ENCODE measurements around the gene B3GALT6.

B3GALT6 gene

DNA sequence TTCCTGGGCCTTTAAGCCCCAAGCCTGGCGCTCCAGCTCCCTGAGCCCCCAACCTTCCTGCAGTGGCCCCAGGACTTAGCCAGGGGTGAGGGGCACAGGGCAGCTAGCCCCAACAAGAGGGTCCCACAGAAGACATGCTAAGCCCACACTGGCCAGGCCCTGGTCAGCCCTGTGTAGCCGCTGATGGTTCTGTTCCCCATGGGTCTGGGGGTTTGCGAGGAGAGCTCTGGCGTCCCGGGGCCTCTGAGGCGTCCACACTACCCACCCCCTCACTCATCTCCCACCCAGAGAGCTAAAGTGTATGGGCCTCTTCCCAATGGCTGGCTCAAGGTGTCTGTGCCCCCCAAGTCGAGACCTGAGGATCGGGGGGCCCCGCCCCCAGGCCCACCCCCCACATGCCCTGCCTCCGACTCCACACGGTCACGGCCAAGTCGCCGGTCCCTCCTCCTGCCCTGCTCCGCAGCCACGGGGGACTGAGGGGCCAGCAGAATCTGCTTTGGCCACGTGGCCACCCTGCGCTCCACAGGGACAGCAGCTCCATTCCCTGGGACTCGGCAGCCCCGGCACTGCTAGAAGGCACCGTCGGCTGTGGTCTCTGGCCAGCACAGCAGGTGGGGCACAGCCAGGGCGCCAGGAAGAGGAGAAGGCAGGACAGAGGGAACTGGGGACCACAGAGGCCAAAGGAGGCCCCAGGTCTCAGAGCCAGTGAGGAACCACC, 33.5 kb upstream of the B3GALT6 start:
- no peak for DNase-seq (ENCODE audit: low read depth)
- no peak overlapping the region for H3K4me3 ChIP-seq (ENCODE audit: control insufficient read depth, low read depth, low read length)
- TF ChIP-seq, protein P1, sequence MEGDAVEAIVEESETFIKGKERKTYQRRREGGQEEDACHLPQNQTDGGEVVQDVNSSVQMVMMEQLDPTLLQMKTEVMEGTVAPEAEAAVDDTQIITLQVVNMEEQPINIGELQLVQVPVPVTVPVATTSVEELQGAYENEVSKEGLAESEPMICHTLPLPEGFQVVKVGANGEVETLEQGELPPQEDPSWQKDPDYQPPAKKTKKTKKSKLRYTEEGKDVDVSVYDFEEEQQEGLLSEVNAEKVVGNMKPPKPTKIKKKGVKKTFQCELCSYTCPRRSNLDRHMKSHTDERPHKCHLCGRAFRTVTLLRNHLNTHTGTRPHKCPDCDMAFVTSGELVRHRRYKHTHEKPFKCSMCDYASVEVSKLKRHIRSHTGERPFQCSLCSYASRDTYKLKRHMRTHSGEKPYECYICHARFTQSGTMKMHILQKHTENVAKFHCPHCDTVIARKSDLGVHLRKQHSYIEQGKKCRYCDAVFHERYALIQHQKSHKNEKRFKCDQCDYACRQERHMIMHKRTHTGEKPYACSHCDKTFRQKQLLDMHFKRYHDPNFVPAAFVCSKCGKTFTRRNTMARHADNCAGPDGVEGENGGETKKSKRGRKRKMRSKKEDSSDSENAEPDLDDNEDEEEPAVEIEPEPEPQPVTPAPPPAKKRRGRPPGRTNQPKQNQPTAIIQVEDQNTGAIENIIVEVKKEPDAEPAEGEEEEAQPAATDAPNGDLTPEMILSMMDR (IDR thresholded peaks at IDR 0.05; ENCODE audit: control insufficient read depth, insufficient read depth, low read depth, low read length, missing control alignments) = no peak

DNA sequence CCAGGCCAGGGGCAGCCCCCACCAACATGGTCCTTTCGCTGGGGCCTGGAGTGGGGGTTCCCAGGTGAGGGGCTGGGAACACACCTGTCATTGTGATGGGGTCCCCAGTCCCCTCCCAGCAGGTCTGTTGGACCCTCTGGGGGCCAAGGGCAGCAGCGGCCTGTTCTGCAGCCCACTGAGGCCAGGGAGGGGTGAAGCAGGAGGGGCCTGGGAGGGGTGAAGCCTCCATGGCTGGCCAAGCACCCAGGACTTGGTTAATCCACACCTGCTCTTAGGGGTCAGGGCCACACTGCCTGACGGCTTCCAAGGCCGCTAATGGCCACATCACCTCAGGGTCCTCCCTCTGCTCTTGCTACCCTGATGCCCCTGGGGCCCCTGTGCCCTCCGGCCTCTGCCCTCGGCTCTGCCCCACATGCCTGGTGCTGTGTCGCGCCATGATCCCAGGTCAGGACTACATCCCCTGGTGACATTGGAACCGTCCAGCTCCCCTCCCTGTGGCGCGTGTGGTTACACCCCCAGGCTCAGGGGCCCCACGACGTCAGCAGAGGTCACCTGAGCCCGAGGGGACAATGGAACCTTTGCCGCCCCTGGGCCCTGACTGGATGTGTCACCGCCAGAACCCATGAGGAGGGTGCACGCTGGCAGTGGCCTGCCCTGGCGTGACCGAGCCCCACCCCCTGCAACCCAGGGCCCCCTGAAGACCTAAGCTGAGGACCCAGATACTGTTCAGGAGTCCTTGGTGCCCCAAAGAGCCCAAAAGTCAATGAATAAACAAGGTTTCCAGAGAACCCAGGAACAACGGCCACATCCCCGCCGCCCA, 32.7 kb upstream of the B3GALT6 start:
- no peak overlapping the region for H3K4me3 ChIP-seq (ENCODE audit: control insufficient read depth, low read depth, low read length)
- DNase-seq (ENCODE audit: low read depth) = no peak
- TF ChIP-seq, protein P1 (IDR thresholded peaks at IDR 0.05; ENCODE audit: control insufficient read depth, insufficient read depth, low read depth, low read length, missing control alignments) = no peak

DNA sequence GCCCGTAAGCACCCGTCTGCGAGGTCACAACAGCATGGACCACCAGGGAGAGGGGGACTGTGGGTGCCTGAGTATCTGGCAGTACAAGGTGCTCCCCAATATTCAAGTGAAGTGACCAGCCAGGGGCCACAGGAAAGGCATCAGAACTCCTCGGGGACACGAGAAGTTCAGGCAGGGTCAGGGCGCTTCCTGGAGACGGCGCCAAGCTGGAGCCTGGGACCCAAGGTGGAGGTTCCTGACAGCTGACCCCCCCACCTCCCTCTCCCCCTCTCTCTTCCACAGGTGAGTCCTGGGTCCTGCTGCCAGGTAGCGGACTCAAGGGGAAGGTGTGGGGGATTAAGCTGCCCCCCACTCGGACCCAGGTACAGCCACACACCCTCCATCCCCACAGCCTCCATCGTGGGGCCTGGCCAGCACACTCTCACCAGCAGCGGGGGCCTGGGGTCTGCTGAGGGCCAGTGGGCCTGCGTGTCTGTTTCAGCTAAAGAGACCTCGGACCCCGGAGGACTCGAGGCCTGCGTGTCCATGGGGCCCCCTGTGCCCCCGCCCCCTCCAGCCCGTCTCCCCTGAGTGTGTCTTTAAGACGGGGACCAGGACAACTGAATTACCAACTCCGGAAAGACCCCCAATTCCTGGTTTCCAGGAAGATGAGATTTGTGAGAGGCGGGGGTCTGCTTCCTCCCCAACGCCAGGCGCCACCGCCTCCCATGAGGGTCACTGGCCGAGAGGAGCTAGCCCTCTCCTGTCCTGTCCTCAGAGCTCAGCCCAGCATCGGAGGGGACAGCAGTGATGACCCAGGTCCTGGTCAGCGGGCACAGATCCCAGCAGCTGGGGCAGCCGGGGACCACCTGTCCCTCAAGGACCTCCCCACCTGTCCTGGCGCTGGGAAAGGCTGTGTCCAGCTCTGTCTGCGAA, 31.8 kb upstream of the B3GALT6 start:
- no peak for DNase-seq (ENCODE audit: low read depth)
- TF ChIP-seq, protein P1 (IDR thresholded peaks at IDR 0.05; ENCODE audit: control insufficient read depth, insufficient read depth, low read depth, low read length, missing control alignments) = no peak
- H3K4me3 ChIP-seq (ENCODE audit: control insufficient read depth, low read depth, low read length) = no peak overlapping the region

DNA sequence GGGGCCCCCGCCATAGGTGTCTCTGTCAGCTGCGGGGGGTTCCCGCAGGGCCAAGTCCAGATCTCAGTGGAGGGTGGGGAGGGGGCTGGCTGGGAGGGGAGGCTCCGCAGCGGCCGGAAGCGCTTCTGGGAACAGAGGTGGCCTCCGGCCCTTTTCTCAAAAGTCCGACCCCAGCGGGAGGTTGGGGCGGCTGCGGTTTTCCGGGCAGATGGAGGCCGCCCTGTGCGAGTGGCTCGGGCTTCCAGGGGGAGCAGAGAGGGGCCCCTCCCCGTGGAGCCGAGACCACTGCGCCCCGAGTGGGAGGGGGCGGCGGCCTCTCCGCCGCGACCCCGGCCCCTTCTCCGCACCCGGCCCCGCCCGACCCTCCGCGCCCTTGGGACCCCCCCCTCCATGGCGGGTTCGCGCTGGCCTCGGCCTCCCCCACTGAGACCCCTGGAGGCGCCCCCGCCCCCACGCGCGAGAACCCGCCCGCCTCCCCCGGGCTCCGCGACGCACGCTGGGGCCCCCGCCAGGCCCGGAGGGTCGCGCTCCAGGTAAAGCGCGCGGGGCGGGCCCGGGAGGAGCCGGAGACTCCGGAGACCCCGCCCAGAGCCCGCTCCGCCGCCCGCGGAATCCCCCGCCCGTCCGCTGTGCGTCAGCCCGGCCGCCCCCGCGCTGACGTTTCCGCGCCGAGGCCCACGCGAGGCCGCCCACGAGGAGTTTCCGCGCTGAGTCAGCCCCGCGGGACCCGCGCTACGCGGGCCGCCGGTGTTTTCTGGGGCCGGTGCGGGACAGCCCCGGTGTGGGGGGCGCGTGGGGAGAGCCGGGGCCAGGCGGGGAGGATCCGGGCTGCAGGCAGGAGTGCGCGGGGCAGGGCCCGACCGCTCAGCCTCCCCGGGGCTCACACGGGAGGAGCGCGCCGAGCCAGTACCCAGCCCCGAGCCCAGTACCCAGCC, 30.9 kb upstream of the B3GALT6 start:
- H3K4me3 ChIP-seq (ENCODE audit: control insufficient read depth, low read depth, low read length) = peak overlapping the region; percentile 2; the same call in 1 of the 2 replicates
- TF ChIP-seq, protein P1 (IDR thresholded peaks at IDR 0.05; ENCODE audit: control insufficient read depth, insufficient read depth, low read depth, low read length, missing control alignments) = no peak
- DNase-seq (ENCODE audit: low read depth) = no peak

DNA sequence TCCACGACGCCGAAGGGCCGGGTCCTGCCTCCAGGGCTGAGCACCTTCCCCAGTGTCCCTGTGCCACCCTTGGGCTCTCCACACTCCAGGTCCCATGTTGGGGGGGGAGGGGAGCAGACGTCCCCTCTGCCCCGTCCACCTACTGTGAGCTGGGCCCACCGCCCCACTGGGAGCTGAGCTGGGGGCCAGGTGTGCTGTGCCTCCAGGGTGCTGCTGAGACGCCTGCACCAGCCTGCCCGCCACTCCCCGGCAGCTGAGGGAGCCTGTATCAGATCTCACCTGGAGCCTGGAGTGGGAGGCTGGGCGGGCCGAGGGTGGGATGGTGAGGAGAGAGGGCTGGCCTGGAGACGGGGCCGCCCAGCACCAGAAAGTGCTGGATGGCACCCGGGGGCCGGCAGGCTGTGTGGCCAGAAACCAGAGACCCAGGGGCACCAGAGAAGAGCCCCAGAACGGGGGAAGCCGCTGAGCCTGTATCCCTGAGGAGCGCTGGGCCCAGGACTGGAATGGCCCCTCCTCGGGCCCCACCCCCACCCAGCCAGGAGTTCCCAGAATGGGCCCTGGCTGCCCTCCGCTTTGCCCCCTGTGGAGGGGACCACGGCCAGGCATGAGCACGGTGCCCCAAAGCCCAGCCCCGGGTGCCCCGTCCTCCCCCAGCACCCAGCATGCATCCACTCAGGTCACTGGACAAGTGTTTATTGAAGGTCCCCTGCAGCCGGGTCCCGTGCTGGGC, 29.0 kb upstream of the B3GALT6 start:
- H3K4me3 ChIP-seq (ENCODE audit: control insufficient read depth, low read depth, low read length) = no peak overlapping the region
- TF ChIP-seq, protein P1 (IDR thresholded peaks at IDR 0.05; ENCODE audit: control insufficient read depth, insufficient read depth, low read depth, low read length, missing control alignments) = no peak
- DNase-seq (ENCODE audit: low read depth) = no peak
